ENCODE results near the gene ZC3H12A.

- TF ChIP-seq CTCF (IDR thresholded peaks at IDR 0.05) = no peak
- no peak for TF ChIP-seq POLR2A (IDR thresholded peaks at IDR 0.05)
These were observed 44.0 kb upstream of the ZC3H12A start for GRCh38 chr1:37430103-37430985.
